ENCODE results near the gene TSHR.
A peak's percentile ranks its signal among the peaks of the same experiment; 100 is the strongest.
"Not testable (repeated sequence)": the region's sequence is repeated elsewhere in the genome, so short reads cannot be mapped to it uniquely, and the experiment has no call there.

Gene TSHR

GRCh38 chr14:80951491-80951890, 3.9 kb upstream of the TSHR start:
- DNase-seq (ENCODE audit: low spot score): no peak

- not testable (repeated sequence) for DNase-seq (ENCODE audit: low spot score)
These were observed 2.2 kb upstream of the TSHR start for GRCh38 chr14:80953211-80953610.

- DNase-seq (ENCODE audit: low spot score): peak; percentile 92
These were observed 628 bp upstream of the TSHR start for GRCh38 chr14:80954687-80955299.

- DNase-seq (ENCODE audit: low spot score): no peak
These were observed 681 bp downstream of the TSHR start for GRCh38 chr14:80956102-80956501.

- DNase-seq (ENCODE audit: low spot score): no peak
These were observed 1.5 kb downstream of the TSHR start for GRCh38 chr14:80956922-80957321.

GRCh38 chr14:80957613-80958012, 2.2 kb downstream of the TSHR start:
- no peak for DNase-seq (ENCODE audit: low spot score)

- DNase-seq (ENCODE audit: low spot score): no peak
These were observed 2.8 kb downstream of the TSHR start for GRCh38 chr14:80958226-80958625.

- DNase-seq (ENCODE audit: low spot score): no peak
These were observed 3.5 kb downstream of the TSHR start for GRCh38 chr14:80958939-80959338.

GRCh38 chr14:80959496-80959895, 4.1 kb downstream of the TSHR start:
- no peak for DNase-seq (ENCODE audit: low spot score)

- no peak for DNase-seq (ENCODE audit: low spot score)
These were observed 9.6 kb downstream of the TSHR start for GRCh38 chr14:80965037-80965436.

GRCh38 chr14:80973931-80974641, 18.7 kb downstream of the TSHR start:
- DNase-seq (ENCODE audit: low spot score): no peak

GRCh38 chr14:80974679-80975078, 19.3 kb downstream of the TSHR start:
- DNase-seq (ENCODE audit: low spot score): no peak

GRCh38 chr14:80977221-80977620, 21.8 kb downstream of the TSHR start:
- no peak for DNase-seq (ENCODE audit: low spot score)

GRCh38 chr14:80978403-80978802, 23.0 kb downstream of the TSHR start:
- no peak for DNase-seq (ENCODE audit: low spot score)

GRCh38 chr14:80979951-80980350, 24.5 kb downstream of the TSHR start:
- no peak for DNase-seq (ENCODE audit: low spot score)

- DNase-seq (ENCODE audit: low spot score): no peak
These were observed 25.7 kb downstream of the TSHR start for GRCh38 chr14:80981156-80981555.

GRCh38 chr14:80981673-80982072, 26.3 kb downstream of the TSHR start:
- no peak for DNase-seq (ENCODE audit: low spot score)

GRCh38 chr14:80982711-80983110, 27.3 kb downstream of the TSHR start:
- no peak for DNase-seq (ENCODE audit: low spot score)

- DNase-seq (ENCODE audit: low spot score): peak; percentile 76
These were observed 32.0 kb downstream of the TSHR start for GRCh38 chr14:80987235-80988032.

- DNase-seq (ENCODE audit: low spot score): no peak
These were observed 32.8 kb downstream of the TSHR start for GRCh38 chr14:80988192-80988591.

GRCh38 chr14:80988735-80989429, 33.5 kb downstream of the TSHR start:
- DNase-seq (ENCODE audit: low spot score): no peak

GRCh38 chr14:80992580-80992979, 37.2 kb downstream of the TSHR start:
- DNase-seq (ENCODE audit: low spot score): no peak
